ENCODE measurements around the gene USP12. TPM values are rescaled to one million over a fixed set of nuclear protein-coding genes. Genes with fewer than 3 reads are reported as not detected.

The USP12 gene
- total RNA-seq, 4 donors from 2014 or later: 16.9 to 26.7 (median 22.6) TPM

DNA sequence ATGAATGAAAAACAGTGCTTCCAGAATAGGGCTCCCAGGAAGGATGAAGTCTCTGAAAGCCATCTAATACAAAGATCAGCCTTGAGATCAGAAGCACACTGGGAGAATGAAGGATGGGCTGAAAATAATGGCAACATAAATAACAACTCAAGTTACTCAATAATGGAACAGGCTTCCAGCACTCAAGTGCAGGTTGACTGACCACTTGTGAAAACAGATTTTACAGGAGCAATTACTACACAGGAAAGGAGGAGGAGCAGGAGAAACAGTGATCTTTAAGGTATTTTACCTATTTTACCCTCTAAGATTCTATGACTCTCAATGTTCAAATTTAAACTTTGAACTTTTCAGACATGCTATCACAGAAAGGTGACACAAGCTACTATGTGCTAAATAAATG is 106.0 kb downstream of the USP12 start:
- H3K27me3 ChIP-seq: no peaks in the 10 kb centered on the region
- peaks cover 0 to 8% (median 3%) of the 10 kb centered on the region in 4 donors for H3K9me3 ChIP-seq
- TF ChIP-seq, protein P1, sequence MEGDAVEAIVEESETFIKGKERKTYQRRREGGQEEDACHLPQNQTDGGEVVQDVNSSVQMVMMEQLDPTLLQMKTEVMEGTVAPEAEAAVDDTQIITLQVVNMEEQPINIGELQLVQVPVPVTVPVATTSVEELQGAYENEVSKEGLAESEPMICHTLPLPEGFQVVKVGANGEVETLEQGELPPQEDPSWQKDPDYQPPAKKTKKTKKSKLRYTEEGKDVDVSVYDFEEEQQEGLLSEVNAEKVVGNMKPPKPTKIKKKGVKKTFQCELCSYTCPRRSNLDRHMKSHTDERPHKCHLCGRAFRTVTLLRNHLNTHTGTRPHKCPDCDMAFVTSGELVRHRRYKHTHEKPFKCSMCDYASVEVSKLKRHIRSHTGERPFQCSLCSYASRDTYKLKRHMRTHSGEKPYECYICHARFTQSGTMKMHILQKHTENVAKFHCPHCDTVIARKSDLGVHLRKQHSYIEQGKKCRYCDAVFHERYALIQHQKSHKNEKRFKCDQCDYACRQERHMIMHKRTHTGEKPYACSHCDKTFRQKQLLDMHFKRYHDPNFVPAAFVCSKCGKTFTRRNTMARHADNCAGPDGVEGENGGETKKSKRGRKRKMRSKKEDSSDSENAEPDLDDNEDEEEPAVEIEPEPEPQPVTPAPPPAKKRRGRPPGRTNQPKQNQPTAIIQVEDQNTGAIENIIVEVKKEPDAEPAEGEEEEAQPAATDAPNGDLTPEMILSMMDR (IDR thresholded peaks at IDR 0.05): no peak
- no peak for TF ChIP-seq POLR2A (IDR thresholded peaks at IDR 0.05)
- TF ChIP-seq EP300 (IDR thresholded peaks at IDR 0.05): no peak
- peaks cover 0 to 28% (median 0%) of the 10 kb centered on the region in 3 donors for H3K36me3 ChIP-seq
- no peak overlapping the region for H3K27ac ChIP-seq
- no peak for DNase-seq (ENCODE audit: low spot score in 2 of 2)
- no peak overlapping the region for H3K4me3 ChIP-seq
- H3K4me1 ChIP-seq: no peaks in the 10 kb centered on the region

DNA sequence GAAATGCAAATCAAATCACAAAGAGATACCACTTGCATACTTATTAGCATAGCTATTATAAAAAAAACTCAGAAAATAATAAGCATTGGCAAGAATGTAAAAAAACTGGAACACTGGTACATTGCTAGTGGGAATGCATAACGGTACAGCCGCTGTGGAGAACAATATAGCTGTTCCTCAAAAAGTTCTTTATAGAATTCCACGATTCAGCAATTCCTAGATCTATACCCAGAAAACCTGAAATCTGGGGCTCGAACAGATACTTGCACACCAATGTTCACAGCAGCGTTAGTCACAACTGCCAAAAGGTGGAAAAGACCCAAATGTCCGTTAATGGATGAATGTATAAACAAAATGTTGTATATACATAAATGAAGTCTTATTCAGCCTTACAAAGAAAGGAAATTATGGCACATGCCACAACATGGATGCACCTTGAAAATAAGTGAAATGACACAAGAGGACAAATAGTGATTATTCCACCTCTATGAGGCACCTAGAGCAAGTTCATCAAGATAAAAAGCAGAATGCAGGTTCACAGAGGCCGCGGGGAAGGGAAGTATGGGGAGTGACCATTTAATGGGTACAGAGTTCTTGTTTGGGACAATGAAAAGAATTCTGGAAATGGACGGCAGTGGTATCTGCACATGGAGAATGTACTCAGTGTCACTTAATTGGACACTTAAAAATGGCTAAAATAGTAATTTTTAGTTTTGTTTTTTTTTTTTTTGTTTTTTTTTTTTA is 107.2 kb downstream of the USP12 start:
- DNase-seq (ENCODE audit: low spot score in 2 of 2): no peak
- no peaks in the 10 kb centered on the region for H3K4me1 ChIP-seq
- peaks cover 0 to 8% (median 3%) of the 10 kb centered on the region in 4 donors for H3K9me3 ChIP-seq
- WGBS, 2 donors: 80 to 81% methylated on average over 9 of the region's 9 CpGs
- H3K36me3 ChIP-seq: peaks cover 0 to 18% (median 0%) of the 10 kb centered on the region in 3 donors
- no peak overlapping the region for H3K27ac ChIP-seq
- TF ChIP-seq POLR2A (IDR thresholded peaks at IDR 0.05) (no peak), EP300 (IDR thresholded peaks at IDR 0.05) (no peak)
- TF ChIP-seq, protein P1 (IDR thresholded peaks at IDR 0.05): no peak
- H3K4me3 ChIP-seq: no peak overlapping the region
- H3K27me3 ChIP-seq: no peaks in the 10 kb centered on the region

DNA sequence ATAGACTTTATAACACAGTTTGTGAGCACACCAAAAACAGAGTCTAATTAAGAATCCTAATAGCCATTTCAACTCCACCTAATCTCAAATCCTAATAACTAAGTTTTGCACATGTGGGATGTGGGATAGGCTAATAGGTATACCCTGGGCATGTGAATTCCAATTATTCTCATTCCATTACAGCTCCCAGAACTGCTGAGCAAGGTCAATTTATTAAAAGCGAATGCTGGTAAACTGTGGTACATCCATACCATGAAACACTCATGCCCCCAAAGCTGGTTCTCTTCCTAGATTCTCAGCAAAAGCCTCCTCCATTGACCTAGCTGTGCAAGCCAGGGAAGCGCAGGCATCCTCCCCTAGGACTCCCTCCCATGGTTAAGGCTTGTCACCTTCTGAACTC is 113.8 kb downstream of the USP12 start:
- Histone ChIP-seq H3K4me1 (no peaks in the 10 kb centered on the region), H3K27me3 (no peaks in the 10 kb centered on the region), H3K4me3 (no peak overlapping the region), H3K9me3 (peaks cover 0 to under 1% (median 0%) of the 10 kb centered on the region in 4 donors), H3K27ac (no peak overlapping the region), H3K36me3 (no peaks in the 10 kb centered on the region)
- TF ChIP-seq POLR2A (IDR thresholded peaks at IDR 0.05) (no peak), EP300 (IDR thresholded peaks at IDR 0.05) (no peak)
- TF ChIP-seq, protein P1 (IDR thresholded peaks at IDR 0.05): no peak
- DNase-seq (ENCODE audit: low spot score in 2 of 2): no peak
- 93 to 98% methylated on average over 2 of the region's 2 CpGs for WGBS, 2 donors

DNA sequence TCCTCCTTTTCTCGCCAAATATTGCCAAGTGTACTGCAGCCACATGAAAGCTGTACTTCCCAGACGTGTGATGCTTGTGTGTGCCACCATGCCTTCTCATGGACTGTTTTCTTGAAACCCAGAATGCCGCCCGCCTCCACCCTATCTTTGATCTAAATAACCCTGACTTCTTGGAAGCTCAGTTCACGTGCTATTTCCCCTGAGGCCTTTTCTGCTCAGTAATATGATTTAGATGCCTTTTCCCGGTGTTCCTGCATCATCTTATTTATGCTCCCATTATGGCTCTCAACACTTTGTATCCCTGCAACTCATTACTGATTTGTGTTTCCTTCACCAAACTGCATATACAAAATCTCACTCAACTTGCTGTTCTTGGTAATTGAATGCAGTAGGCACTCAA is 116.1 kb downstream of the USP12 start:
- no peak for TF ChIP-seq EP300 (IDR thresholded peaks at IDR 0.05)
- TF ChIP-seq, protein P1 (IDR thresholded peaks at IDR 0.05): no peak
- no peak for TF ChIP-seq POLR2A (IDR thresholded peaks at IDR 0.05)
- no peak for DNase-seq (ENCODE audit: low spot score in 2 of 2)
- Histone ChIP-seq H3K9me3 (peaks cover 0 to 4% (median 0%) of the 10 kb centered on the region in 4 donors), H3K4me3 (no peak overlapping the region), H3K36me3 (peaks cover 0 to 2% (median 0%) of the 10 kb centered on the region in 3 donors), H3K27ac (no peak overlapping the region), H3K4me1 (no peaks in the 10 kb centered on the region), H3K27me3 (no peaks in the 10 kb centered on the region)
- 54 to 55% methylated on average over 6 of the region's 6 CpGs for WGBS, 2 donors

DNA sequence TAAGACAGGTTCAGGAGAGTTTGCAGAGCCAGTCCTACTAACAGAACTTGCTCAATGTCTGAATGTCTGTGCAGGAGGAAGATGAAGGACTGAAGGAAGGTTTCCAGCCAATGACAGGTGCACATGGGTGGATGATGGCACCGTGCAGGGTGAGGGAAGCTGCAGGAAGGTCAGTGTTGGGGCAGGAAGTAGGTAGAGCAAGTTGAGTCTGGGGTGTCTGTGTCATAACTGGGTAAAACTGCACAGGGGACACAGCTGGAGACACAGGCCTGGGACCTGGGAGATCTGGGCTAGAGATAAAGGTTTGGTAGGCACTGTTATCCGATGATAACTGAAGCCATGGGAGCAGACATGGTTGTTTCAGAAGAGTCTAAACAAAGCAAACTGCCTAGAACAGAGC is 116.9 kb downstream of the USP12 start:
- H3K36me3 ChIP-seq: peaks cover 0 to 6% (median 0%) of the 10 kb centered on the region in 3 donors
- no peaks in the 10 kb centered on the region for H3K27me3 ChIP-seq
- no peaks in the 10 kb centered on the region for H3K4me1 ChIP-seq
- no peak overlapping the region for H3K27ac ChIP-seq
- H3K4me3 ChIP-seq: no peak overlapping the region
- TF ChIP-seq POLR2A (IDR thresholded peaks at IDR 0.05) (no peak), EP300 (IDR thresholded peaks at IDR 0.05) (no peak)
- TF ChIP-seq, protein P1 (IDR thresholded peaks at IDR 0.05): no peak
- H3K9me3 ChIP-seq: peaks cover 0 to 6% (median 0%) of the 10 kb centered on the region in 4 donors
- no peak for DNase-seq (ENCODE audit: low spot score in 2 of 2)
- 85 to 88% methylated on average over 2 of the region's 2 CpGs for WGBS, 2 donors

Measured in tibial nerve (tissue), 4 donors.